Skeletal muscle satellite cell (primary cell): ENCODE data around the gene AKT1.

ENCODE experiments used
- H3K27me3 ChIP-seq: 2 replicates; pipeline ENCODE4 v1.7.0; 2013; ENCODE audit warnings: low read length; ENCODE audit not compliant: control insufficient read depth, insufficient read depth
- H3K36me3 ChIP-seq: 2 replicates; pipeline ENCODE4 v1.7.0; 2013; ENCODE audit warnings: mild to moderate bottlenecking, control low read depth, low read length; ENCODE audit not compliant: insufficient read depth
- H3K4me1 ChIP-seq: 2 replicates; pipeline ENCODE4 v1.7.0; 2013; ENCODE audit warnings: low read length; ENCODE audit not compliant: control insufficient read depth, insufficient read depth
- H3K4me2 ChIP-seq: 2 replicates; pipeline ENCODE4 v1.7.0; 2013; ENCODE audit warnings: mild to moderate bottlenecking, low read length
- H3K4me3 ChIP-seq: 2 replicates; pipeline ENCODE4 v1.7.0; 2013; ENCODE audit warnings: low read length
- H3K9ac ChIP-seq: 2 replicates; pipeline ENCODE4 v1.7.0; 2013; ENCODE audit warnings: mild to moderate bottlenecking, low read depth, low read length, moderate library complexity
- H3K9me3 ChIP-seq: replicated peaks from 2 replicates; pipeline ENCODE4 v1.7.0; 2013; ENCODE audit warnings: mild to moderate bottlenecking, control low read depth, low read length

Gene AKT1

DNA sequence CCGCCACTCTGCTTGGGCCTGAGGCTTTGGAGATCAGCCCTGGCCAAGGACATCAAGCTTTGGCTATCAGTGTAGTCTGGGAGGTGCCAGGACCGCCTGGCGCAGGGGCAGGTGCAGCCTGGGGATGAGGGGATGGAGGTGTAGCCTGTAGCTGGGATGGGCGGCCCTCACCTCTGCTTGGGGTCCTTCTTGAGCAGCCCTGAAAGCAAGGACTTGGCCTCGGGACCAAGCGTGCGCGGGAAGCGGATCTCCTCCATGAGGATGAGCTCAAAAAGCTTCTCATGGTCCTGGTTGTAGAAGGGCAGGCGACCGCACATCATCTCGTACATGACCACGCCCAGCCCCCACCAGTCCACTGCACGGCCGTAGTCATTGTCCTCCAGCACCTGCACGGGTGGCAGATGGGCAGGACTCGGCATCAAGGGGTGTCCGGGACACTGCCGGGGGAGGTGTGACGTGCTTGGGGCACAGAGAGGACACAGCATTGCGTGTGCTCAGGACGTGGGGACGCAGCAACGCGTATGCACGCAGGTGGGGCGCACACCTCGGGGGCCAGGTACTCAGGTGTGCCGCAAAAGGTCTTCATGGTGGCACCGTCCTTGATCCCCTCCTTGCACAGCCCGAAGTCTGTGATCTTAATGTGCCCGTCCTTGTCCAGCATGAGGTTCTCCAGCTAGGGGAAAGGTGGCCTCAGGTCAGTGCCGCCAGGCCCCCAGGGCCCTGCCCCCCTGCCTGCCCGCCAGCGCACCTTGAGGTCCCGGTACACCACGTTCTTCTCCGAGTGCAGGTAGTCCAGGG is 22.6 kb downstream of the AKT1 start:
- Histone ChIP-seq H3K4me1 (peaks cover 4% of the 10 kb centered on the region), H3K9ac (no peak overlapping the region), H3K4me2 (no peak overlapping the region), H3K27me3 (no peaks in the 10 kb centered on the region), H3K36me3 (peaks cover 65% of the 10 kb centered on the region), H3K4me3 (no peak overlapping the region), H3K9me3 (no peaks in the 10 kb centered on the region)

GRCh38 chr14:104771918-104772706 is 23.4 kb downstream of the AKT1 start:
- H3K4me3 ChIP-seq = no peak overlapping the region
- H3K9me3 ChIP-seq = no peaks in the 10 kb centered on the region
- no peak overlapping the region for H3K4me2 ChIP-seq
- H3K36me3 ChIP-seq = peaks cover 60% of the 10 kb centered on the region
- no peak overlapping the region for H3K9ac ChIP-seq
- no peaks in the 10 kb centered on the region for H3K27me3 ChIP-seq
- H3K4me1 ChIP-seq = peaks cover 4% of the 10 kb centered on the region

DNA sequence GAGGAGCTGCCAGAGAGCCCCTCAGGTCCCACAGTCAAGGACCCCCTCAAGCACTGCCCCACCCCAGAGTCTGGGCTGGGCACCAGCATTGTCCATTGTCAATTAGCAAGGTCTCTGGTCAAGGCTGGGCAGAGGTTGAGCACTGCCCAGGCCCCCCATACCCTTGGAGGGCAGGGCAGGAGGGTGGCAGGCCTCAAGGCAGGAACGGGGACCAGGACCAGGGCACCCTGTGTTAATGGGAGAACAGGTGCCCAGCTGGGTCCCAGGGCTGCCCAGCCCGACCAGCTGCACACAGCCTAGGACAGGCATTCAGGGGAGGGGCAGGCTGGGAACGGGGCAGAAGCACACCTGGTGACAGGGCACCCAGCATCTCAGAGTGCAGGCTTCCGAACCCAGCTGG is 24.2 kb downstream of the AKT1 start:
- Histone ChIP-seq H3K4me3 (no peak overlapping the region), H3K9ac (no peak overlapping the region), H3K9me3 (no peaks in the 10 kb centered on the region), H3K36me3 (peaks cover 54% of the 10 kb centered on the region), H3K4me2 (no peak overlapping the region), H3K4me1 (peaks cover 4% of the 10 kb centered on the region), H3K27me3 (no peaks in the 10 kb centered on the region)

GRCh38 chr14:104770851-104771272 is 24.7 kb downstream of the AKT1 start:
- H3K27me3 ChIP-seq = no peaks in the 10 kb centered on the region
- no peak overlapping the region for H3K4me3 ChIP-seq
- peaks cover 52% of the 10 kb centered on the region for H3K36me3 ChIP-seq
- H3K4me1 ChIP-seq = peaks cover 4% of the 10 kb centered on the region
- H3K9ac ChIP-seq = no peak overlapping the region
- H3K4me2 ChIP-seq = no peak overlapping the region
- no peaks in the 10 kb centered on the region for H3K9me3 ChIP-seq

GRCh38 chr14:104770072-104770579 is 25.4 kb downstream of the AKT1 start:
- peaks cover 45% of the 10 kb centered on the region for H3K36me3 ChIP-seq

DNA sequence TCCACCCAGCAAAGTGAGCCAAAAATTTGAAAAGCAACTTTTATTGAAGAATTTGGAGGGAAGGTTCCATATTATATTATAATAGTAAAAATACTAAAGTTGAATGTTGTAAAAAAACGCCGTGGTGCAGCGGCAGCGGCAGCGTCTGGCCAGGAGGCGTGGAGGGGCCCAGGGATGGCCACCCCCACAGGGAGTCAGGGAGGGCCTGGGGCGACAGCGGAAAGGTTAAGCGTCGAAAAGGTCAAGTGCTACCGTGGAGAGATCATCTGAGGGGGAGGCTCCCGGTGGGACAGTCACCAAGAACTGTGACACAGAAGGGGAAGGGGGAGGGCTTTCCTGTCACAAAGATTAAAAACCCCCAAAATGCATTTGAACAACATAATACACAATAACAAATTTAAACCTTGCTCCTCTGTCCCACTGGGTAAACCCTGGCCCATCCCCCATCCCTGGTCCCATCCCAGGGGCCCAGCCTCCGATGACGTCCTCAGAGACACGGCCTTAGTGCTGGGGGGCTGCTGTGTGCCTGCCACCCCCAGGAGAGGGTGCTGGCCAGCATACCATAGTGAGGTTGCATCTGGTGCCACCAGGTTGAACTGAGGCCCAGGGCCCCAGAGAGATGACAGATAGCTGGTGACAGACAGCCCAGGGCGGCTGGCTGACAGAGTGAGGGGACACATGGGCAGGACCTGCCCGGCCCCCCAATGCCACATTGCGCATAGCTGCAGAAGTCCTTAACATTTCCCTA is 26.1 kb downstream of the AKT1 start:
- Histone ChIP-seq H3K4me2 (no peak overlapping the region), H3K4me3 (no peak overlapping the region), H3K9ac (no peak overlapping the region), H3K4me1 (peaks cover 4% of the 10 kb centered on the region), H3K36me3 (peaks cover 40% of the 10 kb centered on the region), H3K9me3 (no peaks in the 10 kb centered on the region), H3K27me3 (no peaks in the 10 kb centered on the region)

More at GRCh38 chr14:104770072-104770579, 25.4 kb downstream of the AKT1 start:
- no peak overlapping the region for H3K4me3 ChIP-seq
- H3K27me3 ChIP-seq = no peaks in the 10 kb centered on the region
- H3K9me3 ChIP-seq = no peaks in the 10 kb centered on the region
- peaks cover 4% of the 10 kb centered on the region for H3K4me1 ChIP-seq
- H3K4me2 ChIP-seq = no peak overlapping the region
- H3K9ac ChIP-seq = no peak overlapping the region

GRCh38 chr14:104768437-104769323 is 26.9 kb downstream of the AKT1 start:
- H3K27me3 ChIP-seq = no peaks in the 10 kb centered on the region
- H3K9me3 ChIP-seq = no peaks in the 10 kb centered on the region
- H3K4me3 ChIP-seq = no peak overlapping the region
- no peak overlapping the region for H3K4me2 ChIP-seq
- no peak overlapping the region for H3K9ac ChIP-seq
- peaks cover 36% of the 10 kb centered on the region for H3K36me3 ChIP-seq
- peaks cover 4% of the 10 kb centered on the region for H3K4me1 ChIP-seq

GRCh38 chr14:104767634-104767918 is 28.0 kb downstream of the AKT1 start:
- Histone ChIP-seq H3K27me3 (no peaks in the 10 kb centered on the region), H3K9me3 (no peaks in the 10 kb centered on the region), H3K9ac (no peak overlapping the region), H3K4me1 (peaks cover 4% of the 10 kb centered on the region), H3K36me3 (peaks cover 25% of the 10 kb centered on the region), H3K4me2 (no peak overlapping the region), H3K4me3 (no peak overlapping the region)

DNA sequence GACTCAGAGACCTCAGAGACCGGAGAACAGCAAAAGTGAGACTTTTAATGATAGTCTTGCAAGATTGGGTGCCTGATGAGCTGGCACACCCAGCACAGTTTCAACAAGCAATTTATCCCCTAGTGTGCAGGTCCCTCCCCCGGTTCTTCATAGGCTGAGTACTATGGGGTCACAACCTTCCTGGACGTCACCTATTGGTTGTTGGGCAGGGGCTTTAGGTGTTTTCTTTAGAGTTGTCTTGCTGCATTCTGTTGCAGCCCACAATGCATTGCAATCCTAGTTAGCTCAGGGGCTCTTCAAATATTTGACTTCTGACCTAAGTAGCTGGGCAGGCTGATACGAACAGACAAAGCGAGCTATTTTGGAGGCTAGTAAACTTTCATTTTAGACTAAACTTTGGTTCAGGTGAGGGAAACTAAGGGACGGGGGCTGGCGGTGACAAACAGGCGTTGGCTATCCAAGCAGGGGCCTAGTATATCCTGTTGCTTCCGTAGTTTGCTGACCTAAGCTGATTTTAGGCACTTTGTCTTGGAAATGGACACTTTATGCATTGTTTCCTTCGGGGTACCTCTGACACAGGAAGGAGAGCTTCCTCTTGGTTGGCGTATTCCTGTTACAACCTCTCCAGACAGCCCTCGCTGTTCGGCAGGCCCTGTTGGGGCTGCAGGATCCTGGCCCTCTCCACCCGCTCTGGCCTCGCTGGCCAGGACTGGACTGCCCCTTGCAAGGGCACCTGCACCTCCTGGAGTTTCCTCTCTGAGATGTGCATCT is 28.5 kb downstream of the AKT1 start:
- H3K36me3 ChIP-seq = peaks cover 20% of the 10 kb centered on the region
- H3K9ac ChIP-seq = no peak overlapping the region
- H3K27me3 ChIP-seq = no peaks in the 10 kb centered on the region
- no peak overlapping the region for H3K4me3 ChIP-seq
- H3K4me2 ChIP-seq = no peak overlapping the region
- peaks cover 4% of the 10 kb centered on the region for H3K4me1 ChIP-seq
- no peaks in the 10 kb centered on the region for H3K9me3 ChIP-seq

DNA sequence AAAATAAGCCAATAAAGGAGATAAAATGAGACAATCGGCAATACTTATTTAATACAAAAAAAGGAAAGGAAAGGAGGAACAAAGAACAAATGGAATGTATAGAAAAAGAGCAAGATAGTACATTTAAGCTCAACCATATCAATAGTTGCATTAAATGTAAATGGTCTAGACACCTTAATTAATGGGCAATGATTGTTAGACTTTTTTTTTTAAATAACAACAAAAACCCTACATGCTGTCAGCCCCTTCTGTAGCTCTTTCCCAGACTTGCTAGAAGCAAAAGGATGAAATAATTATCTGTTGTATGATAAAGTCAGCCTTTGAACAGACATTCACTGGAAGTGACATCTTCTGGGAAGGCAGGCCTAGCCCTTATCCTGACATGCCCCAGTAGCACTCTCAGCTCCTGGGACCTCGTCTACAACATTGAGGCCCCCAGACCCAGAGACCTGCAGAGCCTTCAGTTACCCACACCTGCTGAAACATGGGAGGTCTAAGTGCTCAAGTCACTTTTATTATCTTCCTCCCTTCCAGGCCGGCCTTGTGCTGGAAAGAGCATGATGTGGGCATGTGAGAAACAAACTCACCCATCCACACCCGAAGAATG is 29.2 kb downstream of the AKT1 start:
- Histone ChIP-seq H3K36me3 (peaks cover 13% of the 10 kb centered on the region), H3K4me3 (no peak overlapping the region), H3K4me2 (no peak overlapping the region), H3K9me3 (no peaks in the 10 kb centered on the region), H3K9ac (no peak overlapping the region), H3K27me3 (no peaks in the 10 kb centered on the region), H3K4me1 (peaks cover 4% of the 10 kb centered on the region)
